Measurements from ENCODE around the gene RNU6-7.

The RNU6-7 gene

GRCh38 chr14:32201816-32202490, at the start of gene RNU6-7:
RNU6-7 (plus strand) TSS chr14:32202045.
- no peak for DNase-seq

- DNase-seq: no peak
These were observed 35.8 kb upstream of the RNU6-7 start for GRCh38 chr14:32166029-32166428.

GRCh38 chr14:32166924-32167323, 34.9 kb upstream of the RNU6-7 start:
- no peak for DNase-seq

DNA sequence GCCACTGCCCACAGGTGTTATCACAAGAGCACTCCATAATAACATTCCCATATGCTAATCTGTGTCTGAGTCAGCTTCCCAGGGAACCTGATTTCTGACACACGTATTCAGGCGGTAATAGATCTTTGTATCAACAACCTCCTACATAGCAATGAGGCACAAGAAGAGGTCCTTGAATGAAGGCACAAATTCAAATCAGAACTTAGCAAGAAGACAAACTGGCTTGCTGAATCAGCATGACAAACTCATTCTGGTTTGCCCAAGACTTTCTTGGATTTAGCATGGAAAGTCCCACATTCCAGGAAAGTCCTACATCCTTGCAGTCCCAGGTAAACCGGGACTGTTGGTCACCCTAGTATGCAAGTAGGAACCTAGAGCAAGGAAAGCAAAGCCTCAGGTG, 33.9 kb upstream of the RNU6-7 start:
- no peak for DNase-seq

DNA sequence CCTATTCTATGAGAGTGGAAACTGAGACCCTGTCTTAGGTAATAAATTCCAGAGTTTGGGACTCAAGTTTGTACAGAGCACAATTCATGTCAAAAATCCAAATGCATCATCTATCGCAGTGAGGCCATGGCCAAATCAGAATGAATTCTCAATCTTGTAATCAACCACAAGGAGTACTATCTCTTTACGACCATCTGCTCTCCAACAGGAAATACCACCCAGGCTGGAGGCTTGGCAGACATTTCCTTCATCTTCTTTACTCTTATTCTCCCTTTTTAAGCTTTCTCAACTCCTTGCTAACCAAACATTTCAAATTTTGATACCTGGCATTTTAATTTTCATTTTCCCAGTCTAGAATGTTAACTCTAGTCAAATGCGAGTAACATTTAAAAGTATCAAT, 32.7 kb upstream of the RNU6-7 start:
- DNase-seq: no peak

GRCh38 chr14:32171469-32171868, 30.4 kb upstream of the RNU6-7 start:
- no peak for DNase-seq

DNA sequence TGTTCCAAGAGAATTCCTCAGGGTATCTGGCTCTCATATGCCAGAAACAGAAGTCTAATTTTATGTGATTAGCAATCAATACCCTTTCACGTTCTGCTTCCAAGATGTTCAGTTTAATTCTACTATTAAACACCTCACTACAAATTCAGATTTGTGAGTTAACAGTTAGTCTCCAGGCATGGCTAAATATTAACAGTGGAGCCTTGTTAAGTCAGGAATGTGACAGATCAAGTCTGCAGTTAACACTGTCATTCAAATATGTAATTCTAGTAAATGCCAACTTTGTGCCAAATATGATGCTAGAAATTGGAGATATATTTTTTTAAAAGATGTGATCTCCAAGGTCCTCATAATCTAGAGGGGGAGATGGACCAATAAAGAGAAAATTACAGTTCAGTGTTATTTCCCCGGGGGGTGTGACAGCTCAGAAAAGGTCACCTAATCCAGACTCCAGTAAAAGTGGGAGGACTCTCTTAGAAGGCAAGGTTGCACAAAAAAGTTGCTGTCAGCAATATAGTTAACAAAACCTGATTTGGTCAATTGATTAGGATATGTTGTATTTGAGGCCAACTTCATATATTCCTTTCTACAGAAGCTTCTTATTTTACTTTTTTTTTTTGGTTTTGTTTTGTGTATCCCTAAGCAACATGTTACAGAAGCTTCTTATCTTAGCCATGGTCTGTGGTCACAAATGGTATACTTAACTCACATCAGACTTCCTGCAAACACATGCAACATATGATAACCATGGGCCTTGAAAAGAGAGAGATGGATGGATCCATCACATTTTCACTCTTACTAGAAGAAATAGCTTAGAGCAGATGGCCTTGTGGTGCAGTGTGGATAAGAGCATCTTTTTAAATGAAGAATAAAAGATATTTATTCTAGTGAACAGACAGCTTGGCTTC, 18.4 kb upstream of the RNU6-7 start:
- DNase-seq: no peak

DNA sequence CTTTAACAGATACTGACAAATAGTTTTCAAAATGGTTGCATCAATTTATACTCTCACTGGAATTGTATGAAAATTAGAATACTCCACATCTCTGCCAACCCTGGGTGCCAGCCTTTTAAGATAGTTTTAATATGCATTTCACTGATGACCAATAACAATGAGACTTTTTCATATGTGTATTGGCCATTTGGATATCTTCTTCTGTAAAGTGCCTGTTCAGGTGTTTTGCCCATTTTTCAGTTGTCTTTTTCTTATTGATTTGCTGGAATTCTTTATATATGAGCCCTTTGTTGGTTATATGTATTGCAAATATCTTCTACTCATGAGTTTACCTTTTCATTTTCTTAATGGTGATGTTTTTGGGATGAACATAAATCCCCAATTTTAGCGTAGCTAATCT, 16.7 kb upstream of the RNU6-7 start:
- no peak for DNase-seq

DNA sequence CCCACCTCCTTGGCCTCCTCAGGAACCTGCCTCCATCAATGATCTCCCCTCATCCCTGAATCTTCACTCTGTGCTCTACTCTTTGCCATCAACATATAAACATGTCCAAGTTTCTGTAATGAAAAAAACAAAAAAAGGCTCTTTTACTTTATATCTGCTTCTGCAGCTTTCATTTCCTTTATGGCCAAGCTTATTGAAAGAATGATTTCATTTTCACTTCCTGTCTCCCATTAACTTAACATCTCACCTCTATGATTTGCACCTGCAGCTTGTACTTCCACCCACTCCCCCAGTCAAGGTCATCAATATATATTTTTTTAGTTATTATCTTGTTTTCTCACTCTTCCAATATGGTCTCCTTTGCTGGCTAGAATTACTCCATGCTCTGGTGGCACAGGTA, 15.6 kb upstream of the RNU6-7 start:
- DNase-seq: no peak

- no peak for DNase-seq
These were observed 12.0 kb upstream of the RNU6-7 start for GRCh38 chr14:32189811-32190210.

DNA sequence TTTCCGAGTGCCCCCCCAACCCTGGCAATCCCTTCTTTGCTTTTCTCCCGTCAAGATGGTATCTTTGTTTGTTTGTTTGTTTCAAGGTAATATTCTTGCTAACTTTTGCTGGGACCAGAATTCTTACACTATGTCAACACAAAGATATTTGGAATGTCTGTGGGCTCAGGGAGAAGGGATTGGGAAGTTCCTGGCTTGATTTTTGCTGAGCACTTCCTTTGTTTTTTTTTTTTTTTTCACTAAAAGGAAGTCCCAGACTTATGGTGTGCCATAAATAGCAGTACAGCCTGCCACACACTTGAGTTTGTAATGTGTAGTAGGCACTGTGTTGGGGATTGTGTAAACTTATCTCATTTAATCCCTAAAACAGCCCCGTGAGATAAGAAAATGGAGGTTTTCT, 11.2 kb upstream of the RNU6-7 start:
- DNase-seq: no peak

DNA sequence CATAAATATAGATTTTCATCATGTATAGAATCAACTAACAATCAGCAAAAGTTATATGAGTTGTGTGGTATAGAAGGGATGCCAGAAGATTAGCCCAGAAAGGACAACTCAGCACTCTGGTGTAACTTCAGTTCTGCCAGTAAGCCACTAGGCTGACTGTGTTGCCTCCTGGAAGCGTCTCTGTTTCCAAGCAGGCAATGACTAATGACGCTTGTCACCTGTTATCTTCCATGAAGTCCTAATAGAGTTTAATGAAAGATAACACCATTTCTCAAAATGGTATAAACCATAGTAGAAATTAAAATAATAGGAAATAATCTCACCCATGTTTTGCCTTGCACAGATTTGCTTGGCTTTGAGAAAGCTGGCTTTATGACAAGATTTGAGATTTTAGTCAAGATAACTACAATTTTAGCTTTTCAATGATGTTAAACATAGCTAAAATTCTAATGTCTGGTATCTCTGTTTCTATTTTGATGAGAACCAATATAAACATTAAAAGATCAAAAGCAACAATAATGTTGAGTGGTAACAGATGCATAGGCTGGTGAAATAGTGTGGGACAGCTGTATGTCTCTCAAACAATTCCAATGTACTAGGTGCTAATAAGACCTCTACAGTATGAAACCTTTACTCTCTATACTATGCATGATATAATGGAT, 9.0 kb upstream of the RNU6-7 start:
- no peak for DNase-seq

DNA sequence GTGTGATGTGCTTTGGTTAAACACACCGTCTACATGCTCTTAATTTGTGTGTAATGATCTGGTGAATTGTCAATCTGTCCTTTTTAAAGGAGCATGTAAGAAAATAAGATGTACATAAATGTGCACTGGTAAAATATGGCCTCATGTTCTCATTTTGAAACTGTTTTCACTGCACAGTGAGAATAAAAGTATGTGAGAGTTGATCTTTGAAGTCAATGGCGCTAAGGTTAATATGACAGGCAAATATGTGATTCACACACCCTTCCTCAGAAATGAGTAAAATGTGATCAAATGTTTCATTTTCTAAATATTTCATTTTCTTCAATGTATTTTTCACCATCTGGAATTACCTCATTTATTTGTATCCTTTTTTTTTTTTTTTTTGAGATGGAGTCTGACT, 8.3 kb upstream of the RNU6-7 start:
- no peak for DNase-seq

GRCh38 chr14:32195636-32196035, 6.2 kb upstream of the RNU6-7 start:
- no peak for DNase-seq

DNA sequence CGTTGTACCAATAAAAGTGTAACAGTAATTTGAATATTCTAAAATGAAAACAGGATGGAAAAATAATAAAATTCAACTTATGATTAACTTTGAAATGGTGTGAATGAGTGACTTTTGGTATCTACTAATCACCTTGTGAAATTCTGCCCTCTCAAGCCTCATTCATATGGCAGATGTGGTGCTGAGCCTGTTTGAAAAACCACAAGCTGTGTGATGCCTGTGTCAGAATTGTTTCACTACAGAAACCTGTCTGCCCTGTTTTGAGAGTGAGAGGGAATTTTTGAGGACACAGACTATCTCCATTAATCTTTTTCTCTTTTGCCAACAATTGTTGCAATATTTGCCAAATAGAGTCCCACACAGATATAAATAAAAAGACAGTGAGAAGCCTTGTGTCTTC, 3.9 kb upstream of the RNU6-7 start:
- no peak for DNase-seq

- no peak for DNase-seq
These were observed 1.3 kb upstream of the RNU6-7 start for GRCh38 chr14:32200368-32201192.

DNA sequence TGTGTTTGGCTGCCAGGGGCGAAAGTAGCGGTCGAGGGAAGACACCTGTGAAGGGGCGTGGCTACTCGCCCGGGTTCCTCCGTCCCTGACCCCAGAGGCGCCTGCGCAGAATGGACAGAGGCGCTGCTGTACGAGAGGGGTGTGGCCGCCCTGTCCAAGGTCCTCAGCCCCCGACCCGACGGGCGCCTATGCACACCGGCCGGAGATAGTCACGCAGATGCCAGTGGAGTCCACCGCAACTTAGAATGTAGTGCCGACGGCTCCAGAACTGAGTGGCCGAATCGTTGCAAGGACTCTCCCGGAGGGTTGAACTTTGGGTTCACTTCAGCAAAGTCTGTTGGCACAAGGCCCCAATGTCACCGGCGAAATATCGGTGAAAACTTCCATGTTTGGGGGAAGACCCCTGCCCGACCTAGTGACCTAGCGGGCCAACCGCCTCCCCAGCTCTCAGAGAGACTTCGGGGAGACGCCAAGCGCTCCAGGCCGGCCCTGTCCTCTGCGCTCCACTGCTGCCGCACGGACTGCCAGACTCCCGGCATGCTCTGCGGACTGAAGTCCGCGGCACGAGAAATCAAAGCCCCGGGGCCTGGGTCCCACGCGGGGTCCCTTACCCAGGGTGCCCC, 541 bp upstream of the RNU6-7 start:
- DNase-seq: no peak

- no peak for DNase-seq
These were observed 699 bp downstream of the RNU6-7 start for GRCh38 chr14:32202491-32202997.

DNA sequence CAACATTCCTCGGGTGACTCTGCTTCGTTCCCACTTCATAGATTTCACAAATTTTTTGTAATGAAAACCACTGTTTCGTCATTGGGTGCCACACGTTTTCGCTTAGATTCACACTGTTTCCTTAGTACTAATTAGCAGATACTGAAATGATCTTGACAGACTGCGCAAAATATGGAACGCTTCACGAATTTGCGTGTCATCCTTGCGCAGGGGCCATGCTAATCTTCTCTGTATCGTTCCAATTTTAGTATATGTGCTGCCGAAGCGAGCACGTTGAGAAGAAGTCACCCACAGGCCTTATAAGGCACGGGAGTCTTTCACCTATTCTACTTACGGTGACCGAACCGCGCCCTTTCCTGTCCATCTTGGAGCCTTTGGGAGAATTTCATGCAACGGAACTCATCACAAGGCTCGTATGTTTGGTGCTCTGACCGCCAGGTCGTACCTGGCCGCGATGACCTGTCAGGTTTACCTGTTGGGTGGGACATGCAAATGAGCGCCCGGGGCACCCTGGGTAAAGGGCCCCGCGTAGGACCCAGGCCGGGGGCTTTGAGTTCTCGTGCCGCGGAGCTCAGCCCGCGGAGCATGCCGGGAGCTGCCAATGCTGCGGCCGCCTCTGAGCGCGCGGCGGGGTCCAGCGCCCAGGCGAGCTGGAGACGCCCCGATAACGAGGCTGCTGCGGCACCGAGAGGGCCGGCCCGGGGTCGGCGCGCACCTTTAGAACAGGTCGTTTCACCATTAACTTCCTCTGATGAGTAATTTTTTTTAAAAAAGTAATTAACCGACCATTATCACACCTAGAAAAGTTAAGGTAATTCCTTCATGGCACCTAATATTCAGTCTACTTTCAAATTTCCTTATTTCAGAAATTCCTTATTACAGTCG, 1.4 kb downstream of the RNU6-7 start, which contains the start of gene RNU6-8:
TSS of gene RNU6-8 (minus strand) at position 272 of the 885 bp plus-strand sequence.
- no peak for DNase-seq

DNA sequence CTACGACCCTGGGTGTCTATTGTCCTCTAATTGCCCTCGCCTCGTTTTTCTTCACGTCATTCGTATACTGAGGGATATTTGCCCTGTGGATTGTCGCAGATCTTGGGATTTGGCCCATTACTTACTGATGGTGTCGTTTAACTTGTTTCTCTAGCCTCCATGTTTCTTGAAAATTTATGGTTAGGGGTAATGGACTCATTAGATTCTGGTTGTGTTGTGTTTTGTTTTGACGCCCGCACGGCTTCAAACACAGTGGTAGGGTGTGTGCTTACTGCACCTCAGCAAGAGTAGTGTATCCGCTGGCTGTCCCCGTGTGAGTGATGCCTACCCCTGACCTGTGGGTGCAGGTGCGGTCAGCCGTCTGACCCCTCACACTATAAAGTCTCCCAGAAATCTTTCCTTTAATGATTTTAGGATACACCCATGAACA, 2.1 kb downstream of the RNU6-7 start:
- no peak for DNase-seq

- no peak for DNase-seq
These were observed 3.7 kb downstream of the RNU6-7 start for GRCh38 chr14:32205554-32205953.
